Measurements from ENCODE around the gene NUP62CL. TPM values are rescaled to one million over a fixed set of nuclear protein-coding genes. Genes with fewer than 3 reads are reported as not detected.

Gene NUP62CL
- polyA plus RNA-seq, 1 donor = 7.6 TPM

Other genes starting within 250 kb of the NUP62CL start
- gene MORC4, start 206.2 kb downstream of the NUP62CL start, polyA plus RNA-seq = 15.2 TPM
- gene RBM41, start 87.6 kb downstream of the NUP62CL start, polyA plus RNA-seq = 20.3 TPM
- not detected for gene DNAAF6, start 178 bp upstream of the NUP62CL start, polyA plus RNA-seq
- gene FRMPD3, start 243.2 kb upstream of the NUP62CL start, polyA plus RNA-seq = 0.30 TPM